Natural killer cell (primary cell): ENCODE measurements around the gene KRT3. TPM values are rescaled to one million over a fixed set of nuclear protein-coding genes. Genes with fewer than 3 reads are reported as not detected.

ENCODE experiments used
- ATAC-seq, 3 donors: fragments of 150-1000 bp in 2 of 3; fragments of 200-7000 bp in 1 of 3; cut with Tn5 transposase; 1 replicate in 1 of 3; 2 replicates in 2 of 3; pipeline ENCODE4 v1.10.0; 2021; ENCODE audit warnings: mild to moderate bottlenecking in 2 of 3, moderate library complexity in 2 of 3
- DNase-seq, 2 donors: peaks; one replicate each; pipeline versions ENCODE4 v3.0.0 to v3.0.0-alpha.2; 2013 to 2021; ENCODE audit warnings: mixed read lengths in 1 of 2
- H3K27ac ChIP-seq: one replicate; pipeline ENCODE4 v1.5.1; 2013; ENCODE audit warnings: mild to moderate bottlenecking, low read length
- H3K27me3 ChIP-seq: one replicate; pipeline ENCODE4 v1.6.1; 2013; ENCODE audit warnings: low read length; ENCODE audit not compliant: control insufficient read depth, insufficient read depth
- H3K36me3 ChIP-seq: one replicate; pipeline ENCODE4 v1.6.1; 2013; ENCODE audit warnings: low read length; ENCODE audit not compliant: control insufficient read depth, insufficient read depth
- H3K4me1 ChIP-seq: one replicate; pipeline ENCODE4 v1.6.1; 2013; ENCODE audit warnings: low read length; ENCODE audit not compliant: control insufficient read depth, insufficient read depth
- H3K4me3 ChIP-seq: one replicate; pipeline ENCODE4 v1.5.1; 2013; ENCODE audit warnings: low read length
- H3K9me3 ChIP-seq: one replicate; pipeline ENCODE4 v1.6.1; 2013; ENCODE audit warnings: low read length; ENCODE audit not compliant: control insufficient read depth, insufficient read depth
- H3K27ac Mint-ChIP-seq, 2 donors: one replicate each; pipeline ENCODE4 v1.8.0; 2022; ENCODE audit warnings: mild to moderate bottlenecking in 2 of 2, mixed read lengths in 2 of 2, moderate library complexity in 1 of 2
- H3K27me3 Mint-ChIP-seq, 2 donors: one replicate each; pipeline ENCODE4 v1.8.0; 2022; ENCODE audit warnings: low read depth in 2 of 2, mixed read lengths in 2 of 2
- H3K36me3 Mint-ChIP-seq: one replicate; pipeline ENCODE4 v1.8.0; 2022; ENCODE audit warnings: mixed read lengths
- H3K4me1 Mint-ChIP-seq, 2 donors: one replicate each; pipeline ENCODE4 v1.8.0; 2022; ENCODE audit warnings: mixed read lengths in 2 of 2
- H3K4me3 Mint-ChIP-seq: one replicate; pipeline ENCODE4 v1.8.0; 2022; ENCODE audit warnings: mild to moderate bottlenecking, moderate library complexity, mixed read lengths
- H3K9me3 Mint-ChIP-seq, 2 donors: one replicate each; pipeline ENCODE4 v1.8.0; 2022; ENCODE audit warnings: mixed read lengths in 2 of 2
- WGBS: methylation state at CpG from one replicate; pipeline ENCODE4 v1.1.7; 2013; ENCODE audit warnings: missing lambda C conversion rate; ENCODE audit not compliant: insufficient coverage; 5-methylcytosine and 5-hydroxymethylcytosine counted together
- intact Hi-C: fragments of 100-400 bp; cut with micrococcal nuclease; formaldehyde crosslinking; loops from one replicate; pipeline ENCODE4 v1.14.2; 2022
- total RNA-seq, 4 donors: library from RNA; stranded (reverse); fragments of 120-200 nt in 1 of 4; gene quantifications; one replicate each; pipeline versions ENCODE4 v1.2.3 to v1.2.4, GENCODE V29; 2013 to 2022
- TF ChIP-seq, protein P1 (sequence below): fragments of 200-600 bp; IDR thresholded peaks from one replicate; pipeline ENCODE4 v1.8.0; 2022; ENCODE audit warnings: antibody characterized with exemption

Gene KRT3
- total RNA-seq, 3 donors from 2014 or later (not counting 1 experiment from before 2014, with no cell fraction given) = not detected

DNA sequence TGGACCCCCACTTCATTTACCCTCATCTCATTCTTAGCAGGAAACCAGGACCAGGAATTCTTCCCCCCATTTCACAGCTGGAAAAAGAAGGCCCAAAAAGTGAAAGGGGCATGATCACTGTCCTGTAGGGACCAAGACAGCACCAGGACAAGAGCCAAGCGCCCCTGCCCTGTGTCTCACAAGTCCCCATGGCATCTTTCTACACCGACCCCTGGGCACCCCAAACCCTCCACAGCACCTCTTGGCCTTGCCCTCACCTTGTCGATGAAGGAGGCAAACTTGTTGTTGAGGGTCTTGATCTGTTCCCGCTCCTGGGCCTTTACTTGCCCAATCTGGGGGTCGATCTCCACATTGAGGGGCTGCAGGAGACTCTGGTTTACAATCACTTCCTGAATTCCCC, 19.5 kb downstream of the KRT3 start:
- DNase-seq (no peak), ATAC-seq (no peak)
- H3K4me1 Mint-ChIP-seq = peaks cover 0 to 4% of the 10 kb centered on the region in 2 donors
- no peak overlapping the region for H3K4me3 Mint-ChIP-seq
- no peaks in the 10 kb centered on the region for H3K36me3 Mint-ChIP-seq
- intact Hi-C loops = no loop called here
- Histone ChIP-seq H3K9me3 (no peaks in the 10 kb centered on the region), H3K4me3 (no peak overlapping the region), H3K4me1 (no peaks in the 10 kb centered on the region), H3K27ac (no peak overlapping the region), H3K27me3 (peaks cover 2% of the 10 kb centered on the region), H3K36me3 (no peaks in the 10 kb centered on the region)
- peaks cover 15 to 27% of the 10 kb centered on the region in 2 donors for H3K27me3 Mint-ChIP-seq
- TF ChIP-seq, protein P1, sequence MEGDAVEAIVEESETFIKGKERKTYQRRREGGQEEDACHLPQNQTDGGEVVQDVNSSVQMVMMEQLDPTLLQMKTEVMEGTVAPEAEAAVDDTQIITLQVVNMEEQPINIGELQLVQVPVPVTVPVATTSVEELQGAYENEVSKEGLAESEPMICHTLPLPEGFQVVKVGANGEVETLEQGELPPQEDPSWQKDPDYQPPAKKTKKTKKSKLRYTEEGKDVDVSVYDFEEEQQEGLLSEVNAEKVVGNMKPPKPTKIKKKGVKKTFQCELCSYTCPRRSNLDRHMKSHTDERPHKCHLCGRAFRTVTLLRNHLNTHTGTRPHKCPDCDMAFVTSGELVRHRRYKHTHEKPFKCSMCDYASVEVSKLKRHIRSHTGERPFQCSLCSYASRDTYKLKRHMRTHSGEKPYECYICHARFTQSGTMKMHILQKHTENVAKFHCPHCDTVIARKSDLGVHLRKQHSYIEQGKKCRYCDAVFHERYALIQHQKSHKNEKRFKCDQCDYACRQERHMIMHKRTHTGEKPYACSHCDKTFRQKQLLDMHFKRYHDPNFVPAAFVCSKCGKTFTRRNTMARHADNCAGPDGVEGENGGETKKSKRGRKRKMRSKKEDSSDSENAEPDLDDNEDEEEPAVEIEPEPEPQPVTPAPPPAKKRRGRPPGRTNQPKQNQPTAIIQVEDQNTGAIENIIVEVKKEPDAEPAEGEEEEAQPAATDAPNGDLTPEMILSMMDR = no peak
- WGBS = 76% methylated on average over 5 of the region's 5 CpGs
- no peaks in the 10 kb centered on the region for H3K9me3 Mint-ChIP-seq
- no peak overlapping the region for H3K27ac Mint-ChIP-seq

DNA sequence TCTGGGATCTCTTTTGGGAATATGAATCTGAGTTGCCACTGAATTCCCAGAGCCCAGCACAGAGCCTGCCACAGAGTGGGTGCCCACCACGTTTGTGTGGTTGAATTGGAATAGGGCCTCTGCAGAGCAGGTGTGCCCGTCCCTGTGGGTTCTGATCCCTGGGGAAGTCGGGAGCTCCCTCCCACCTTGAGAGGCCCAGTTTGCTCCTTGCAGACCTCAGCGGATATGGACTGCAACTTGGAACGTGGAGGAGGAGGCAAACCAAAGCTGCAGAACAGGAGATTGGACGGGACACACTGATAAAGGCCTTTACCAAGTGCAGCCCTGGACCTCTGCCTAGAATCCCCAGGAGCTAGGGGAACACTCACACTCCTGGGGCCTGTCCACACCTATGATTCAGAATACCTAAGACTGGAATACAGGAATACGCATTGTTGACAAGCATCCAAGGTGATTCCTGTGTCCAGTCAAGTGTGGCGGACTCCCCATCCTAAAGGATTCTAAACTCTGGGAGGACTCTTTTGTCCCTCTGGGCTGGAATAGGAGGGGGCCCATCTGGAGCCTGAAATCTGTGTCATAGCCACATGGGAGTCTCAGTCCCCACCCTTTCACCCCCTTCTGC, 21.2 kb downstream of the KRT3 start:
- DNase-seq (no peak), ATAC-seq (no peak)
- Histone ChIP-seq H3K27ac (no peak overlapping the region), H3K27me3 (peaks cover 2% of the 10 kb centered on the region), H3K9me3 (no peaks in the 10 kb centered on the region), H3K4me3 (no peak overlapping the region), H3K4me1 (no peaks in the 10 kb centered on the region), H3K36me3 (no peaks in the 10 kb centered on the region)
- TF ChIP-seq, protein P1 = no peak
- peaks cover 16 to 24% of the 10 kb centered on the region in 2 donors for H3K27me3 Mint-ChIP-seq
- no peaks in the 10 kb centered on the region for H3K36me3 Mint-ChIP-seq
- intact Hi-C loops = no loop called here
- peaks cover 0 to 4% of the 10 kb centered on the region in 2 donors for H3K4me1 Mint-ChIP-seq
- H3K27ac Mint-ChIP-seq = no peak overlapping the region
- 80% methylated on average over 8 of the region's 8 CpGs for WGBS
- H3K9me3 Mint-ChIP-seq = no peaks in the 10 kb centered on the region
- H3K4me3 Mint-ChIP-seq = no peak overlapping the region

DNA sequence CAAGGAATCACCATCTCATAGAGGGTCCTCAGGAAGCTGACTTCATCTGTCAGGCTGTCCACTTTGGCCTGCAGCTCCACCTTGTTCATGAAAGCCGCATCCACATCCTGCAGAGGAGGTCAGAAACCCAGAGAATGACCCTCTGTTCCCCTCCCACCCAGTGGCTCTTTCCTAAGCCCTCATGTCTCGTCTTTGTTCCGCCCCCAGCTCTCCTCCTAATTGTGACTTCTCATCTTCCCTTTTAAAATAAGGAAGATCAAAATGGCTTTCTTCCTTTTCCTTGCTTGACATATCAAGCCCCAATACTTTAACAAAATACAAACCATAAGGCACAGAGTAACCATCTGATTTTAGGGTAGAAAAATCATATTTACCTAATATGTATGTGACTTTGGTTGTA, 23.1 kb downstream of the KRT3 start:
- Mint-ChIP-seq H3K36me3 (no peaks in the 10 kb centered on the region), H3K4me1 (peaks cover 0 to 4% of the 10 kb centered on the region in 2 donors), H3K27ac (no peak overlapping the region), H3K4me3 (no peak overlapping the region), H3K9me3 (no peaks in the 10 kb centered on the region), H3K27me3 (peaks cover 11 to 14% of the 10 kb centered on the region in 2 donors)
- H3K36me3 ChIP-seq = no peaks in the 10 kb centered on the region
- ATAC-seq = no peak
- no peak overlapping the region for H3K4me3 ChIP-seq
- no peak overlapping the region for H3K27ac ChIP-seq
- H3K9me3 ChIP-seq = no peaks in the 10 kb centered on the region
- WGBS = 77% methylated on average over 3 of the region's 3 CpGs
- H3K4me1 ChIP-seq = no peaks in the 10 kb centered on the region
- DNase-seq = no peak
- H3K27me3 ChIP-seq = no peaks in the 10 kb centered on the region
- TF ChIP-seq, protein P1 = no peak
- intact Hi-C loops = no loop called here

DNA sequence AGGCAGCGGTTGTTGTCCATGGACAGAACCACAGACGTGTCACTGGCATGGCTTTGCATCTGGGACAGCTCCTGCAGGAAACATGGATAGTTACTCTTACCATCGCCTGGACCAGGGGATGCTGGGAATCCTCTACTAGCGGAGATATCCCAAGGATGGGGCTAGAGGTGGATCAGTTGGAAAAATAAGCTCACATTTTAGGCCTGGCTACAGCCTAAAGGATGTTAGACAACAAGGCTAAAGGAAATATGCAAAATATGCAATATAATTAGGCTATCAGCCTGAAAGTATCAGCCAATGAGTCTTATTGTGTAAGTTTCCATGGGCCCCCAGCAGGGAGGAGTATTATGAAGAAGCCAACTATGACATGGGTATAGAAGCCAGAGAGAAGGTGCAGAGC, 23.7 kb downstream of the KRT3 start:
- TF ChIP-seq, protein P1 = no peak
- no peak for ATAC-seq
- Histone ChIP-seq H3K36me3 (no peaks in the 10 kb centered on the region), H3K27ac (no peak overlapping the region), H3K27me3 (no peaks in the 10 kb centered on the region), H3K9me3 (no peaks in the 10 kb centered on the region), H3K4me3 (no peak overlapping the region), H3K4me1 (no peaks in the 10 kb centered on the region)
- no peak overlapping the region for H3K4me3 Mint-ChIP-seq
- H3K36me3 Mint-ChIP-seq = no peaks in the 10 kb centered on the region
- WGBS = 89% methylated on average over 4 of the region's 4 CpGs
- peaks cover 11 to 14% of the 10 kb centered on the region in 2 donors for H3K27me3 Mint-ChIP-seq
- peaks cover 0 to 4% of the 10 kb centered on the region in 2 donors for H3K4me1 Mint-ChIP-seq
- no peaks in the 10 kb centered on the region for H3K9me3 Mint-ChIP-seq
- H3K27ac Mint-ChIP-seq = no peak overlapping the region
- no peak for DNase-seq
- intact Hi-C loops = no loop called here
